Erythroblast (primary cell): ENCODE data around the gene PCDHGC5.

Experiments used
- GATA1 ChIP-seq: IDR thresholded peaks from 2 replicates; pipeline ENCODE4 v1.6.1; 2011; ENCODE audit warnings: low read depth, mild to moderate bottlenecking, control low read depth, low read length, moderate library complexity
- POLR2A ChIP-seq: IDR thresholded peaks from 2 replicates; pipeline ENCODE4 v1.6.1; 2011; ENCODE audit warnings: mild to moderate bottlenecking, low read length

GRCh38 chr5:141510850-141511601, 22.1 kb downstream of the PCDHGC5 start:
- TF ChIP-seq POLR2A = no peak
- no peak for TF ChIP-seq GATA1
